Prostate gland (tissue), 2 donors: ENCODE results near the gene PALLD.

Experiments used
- POLR2A ChIP-seq: fragments of 450-650 bp; IDR thresholded peaks from one replicate; pipeline ENCODE4 v1.6.1; 2016; ENCODE audit warnings: antibody characterized with exemption, mild to moderate bottlenecking
- POLR2AphosphoS5 ChIP-seq: sonication (generic); formaldehyde crosslinking; IDR thresholded peaks from one replicate; pipeline ENCODE4 v1.6.1; 2017; ENCODE audit warnings: antibody characterized with exemption
- TF ChIP-seq, protein P1 (sequence below), 4 experiments: fragments of 200-600 bp in 2 of 4; fragments of 450-650 bp in 2 of 4; sonication (generic) in 2 of 4; IDR thresholded peaks; 1 replicate in 3 of 4; 2 replicates in 1 of 4; pipeline ENCODE4 v1.5.1; 2016 to 2019; ENCODE audit warnings: antibody characterized with exemption in 4 of 4, mild to moderate bottlenecking in 2 of 4, moderate library complexity in 2 of 4

GRCh38 chr4:168623484-168623883 is 126.6 kb downstream of the PALLD start:
- TF ChIP-seq, protein P1, sequence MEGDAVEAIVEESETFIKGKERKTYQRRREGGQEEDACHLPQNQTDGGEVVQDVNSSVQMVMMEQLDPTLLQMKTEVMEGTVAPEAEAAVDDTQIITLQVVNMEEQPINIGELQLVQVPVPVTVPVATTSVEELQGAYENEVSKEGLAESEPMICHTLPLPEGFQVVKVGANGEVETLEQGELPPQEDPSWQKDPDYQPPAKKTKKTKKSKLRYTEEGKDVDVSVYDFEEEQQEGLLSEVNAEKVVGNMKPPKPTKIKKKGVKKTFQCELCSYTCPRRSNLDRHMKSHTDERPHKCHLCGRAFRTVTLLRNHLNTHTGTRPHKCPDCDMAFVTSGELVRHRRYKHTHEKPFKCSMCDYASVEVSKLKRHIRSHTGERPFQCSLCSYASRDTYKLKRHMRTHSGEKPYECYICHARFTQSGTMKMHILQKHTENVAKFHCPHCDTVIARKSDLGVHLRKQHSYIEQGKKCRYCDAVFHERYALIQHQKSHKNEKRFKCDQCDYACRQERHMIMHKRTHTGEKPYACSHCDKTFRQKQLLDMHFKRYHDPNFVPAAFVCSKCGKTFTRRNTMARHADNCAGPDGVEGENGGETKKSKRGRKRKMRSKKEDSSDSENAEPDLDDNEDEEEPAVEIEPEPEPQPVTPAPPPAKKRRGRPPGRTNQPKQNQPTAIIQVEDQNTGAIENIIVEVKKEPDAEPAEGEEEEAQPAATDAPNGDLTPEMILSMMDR (IDR thresholded peaks at IDR 0.05): no peak
- TF ChIP-seq POLR2A: no peak
- no peak for TF ChIP-seq POLR2AphosphoS5
